Transverse colon (tissue), 3 donors: ENCODE measurements around the gene OR4C15.

Experiments
- CTCF ChIP-seq, 5 experiments: fragments of 200-600 bp in 3 of 5; fragments of 450-650 bp in 2 of 5; sonication (generic) in 3 of 5; IDR thresholded peaks; 1 replicate in 2 of 5; 2 replicates in 3 of 5; pipeline ENCODE4 v1.5.1; 2016 to 2017; ENCODE audit warnings: antibody characterized with exemption in 5 of 5, inconsistent platforms in 3 of 5, mild to moderate bottlenecking in 2 of 5, moderate library complexity in 1 of 5
- POLR2A ChIP-seq: fragments of 450-650 bp; IDR thresholded peaks from one replicate; pipeline ENCODE4 v1.6.1; 2016; ENCODE audit warnings: antibody characterized with exemption, mild to moderate bottlenecking, moderate library complexity

- TF ChIP-seq CTCF (IDR thresholded peaks at IDR 0.05) (no peak), POLR2A (no peak)
These were observed 18.3 kb downstream of the OR4C15 start for GRCh38 chr11:55572548-55572947.
